ENCODE data around the gene PITPNC1.
"Not testable (repeated sequence)": the region's sequence is repeated elsewhere in the genome, so short reads cannot be mapped to it uniquely, and the experiment has no call there.

The PITPNC1 gene

GRCh38 chr17:67403483-67403882, 26.4 kb downstream of the PITPNC1 start:
- Mint-ChIP-seq H3K9me3 (no peaks in the 10 kb centered on the region), H3K27ac (no peak overlapping the region), H3K4me1 (peaks cover 82% of the 10 kb centered on the region), H3K27me3 (no peaks in the 10 kb centered on the region), H3K4me3 (no peak overlapping the region)
- DNase-seq = no peak
- ATAC-seq = no peak

DNA sequence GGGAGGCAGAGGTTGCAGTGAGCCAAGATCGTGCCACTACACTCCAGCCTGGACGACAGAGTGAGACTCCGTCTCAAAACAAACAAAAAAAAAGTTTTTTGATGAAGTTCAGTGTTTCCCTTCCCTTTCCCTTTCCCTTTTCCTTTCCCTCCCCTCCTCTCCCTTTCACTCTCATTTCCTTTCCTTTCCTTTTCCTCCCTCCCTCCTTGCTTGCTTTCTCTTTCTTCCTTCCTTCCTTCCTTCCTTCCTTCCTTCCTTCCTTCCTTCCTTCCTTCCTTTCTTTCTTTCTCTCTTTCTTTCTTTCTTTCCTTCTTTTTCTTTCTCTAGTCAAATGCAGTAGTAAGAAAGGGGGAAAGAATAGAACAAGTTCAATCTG, 31.4 kb downstream of the PITPNC1 start:
- DNase-seq, H3K9me3 Mint-ChIP-seq, ATAC-seq, H3K27me3 Mint-ChIP-seq, H3K27ac Mint-ChIP-seq: not testable (repeated sequence)
- peak overlapping the region in 1 of 2 donors; percentile 35 for H3K4me3 Mint-ChIP-seq
- peaks cover 72% of the 10 kb centered on the region for H3K4me1 Mint-ChIP-seq

DNA sequence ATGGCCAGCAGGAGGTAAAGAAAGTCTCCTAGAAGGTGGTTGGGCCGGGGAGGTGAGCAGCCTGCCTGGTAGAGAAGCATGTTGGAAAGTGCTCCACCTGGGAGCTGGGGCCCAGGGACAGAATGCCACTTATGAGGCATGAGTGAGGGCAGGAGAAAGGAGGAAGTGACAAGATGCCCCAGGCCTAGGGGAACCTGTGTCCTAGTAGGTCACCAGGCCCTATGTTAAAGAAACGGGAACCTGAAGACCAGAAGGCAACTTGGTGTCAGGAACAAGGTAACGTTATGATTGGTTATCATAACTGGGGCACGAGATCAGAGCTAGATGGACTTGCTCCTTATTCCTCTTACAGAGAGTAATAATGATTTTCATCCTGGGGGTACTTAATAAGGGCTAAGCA, 34.3 kb downstream of the PITPNC1 start:
- ATAC-seq (no peak), DNase-seq (no peak)
- no peak overlapping the region for H3K4me3 Mint-ChIP-seq
- peak overlapping the region in 1 of 2 donors; percentile 64 for H3K27ac Mint-ChIP-seq
- H3K27me3 Mint-ChIP-seq = no peaks in the 10 kb centered on the region
- peaks cover 75% of the 10 kb centered on the region for H3K4me1 Mint-ChIP-seq
- H3K9me3 Mint-ChIP-seq = peaks cover 0 to 6% of the 10 kb centered on the region in 2 donors

- Mint-ChIP-seq H3K27me3 (no peaks in the 10 kb centered on the region), H3K4me3 (no peak overlapping the region), H3K4me1 (peaks cover 68% of the 10 kb centered on the region), H3K27ac (no peak overlapping the region), H3K9me3 (peaks cover 0 to 6% of the 10 kb centered on the region in 2 donors)
- DNase-seq (no peak), ATAC-seq (no peak)
These were observed 35.0 kb downstream of the PITPNC1 start for GRCh38 chr17:67412032-67412431.

DNA sequence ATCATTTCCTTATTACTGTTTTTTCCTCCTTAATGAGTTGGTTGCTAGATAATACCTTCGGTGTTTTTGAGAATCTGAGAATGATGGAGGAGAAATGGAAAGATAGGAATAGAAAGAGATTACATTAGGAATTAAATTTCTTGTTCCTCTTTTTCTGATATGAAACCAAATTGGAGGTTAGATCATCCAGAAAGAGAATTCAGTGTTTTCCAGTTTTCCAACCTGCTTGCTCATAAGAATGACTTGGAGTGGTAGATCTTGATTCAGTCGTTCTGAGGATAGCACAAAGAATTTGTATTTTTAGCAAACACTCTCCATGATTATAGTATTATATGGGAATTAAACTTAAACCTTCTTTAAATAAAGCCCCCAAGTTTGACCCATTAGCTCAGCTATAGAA, 35.9 kb downstream of the PITPNC1 start:
- ATAC-seq (no peak), DNase-seq (no peak)
- peaks cover 67% of the 10 kb centered on the region for H3K4me1 Mint-ChIP-seq
- no peak overlapping the region for H3K4me3 Mint-ChIP-seq
- H3K27me3 Mint-ChIP-seq = no peaks in the 10 kb centered on the region
- peaks cover 0 to 6% of the 10 kb centered on the region in 2 donors for H3K9me3 Mint-ChIP-seq
- H3K27ac Mint-ChIP-seq = peak overlapping the region in 1 of 2 donors; percentile 29

- peaks cover 67% of the 10 kb centered on the region for H3K4me1 Mint-ChIP-seq
- DNase-seq (no peak), ATAC-seq (no peak)
- no peaks in the 10 kb centered on the region for H3K27me3 Mint-ChIP-seq
- H3K27ac Mint-ChIP-seq = peak overlapping the region in 1 of 2 donors; percentile 29
- H3K9me3 Mint-ChIP-seq = peaks cover 0 to 6% of the 10 kb centered on the region in 2 donors
- no peak overlapping the region for H3K4me3 Mint-ChIP-seq
These were observed 36.3 kb downstream of the PITPNC1 start for GRCh38 chr17:67413388-67413787.

GRCh38 chr17:67414130-67414529, 37.0 kb downstream of the PITPNC1 start:
- H3K4me1 Mint-ChIP-seq = peaks cover 69% of the 10 kb centered on the region
- no peak for ATAC-seq
- peaks cover 0 to 6% of the 10 kb centered on the region in 2 donors for H3K9me3 Mint-ChIP-seq
- no peak overlapping the region for H3K4me3 Mint-ChIP-seq
- H3K27me3 Mint-ChIP-seq = no peaks in the 10 kb centered on the region
- no peak for DNase-seq
- H3K27ac Mint-ChIP-seq = no peak overlapping the region

DNA sequence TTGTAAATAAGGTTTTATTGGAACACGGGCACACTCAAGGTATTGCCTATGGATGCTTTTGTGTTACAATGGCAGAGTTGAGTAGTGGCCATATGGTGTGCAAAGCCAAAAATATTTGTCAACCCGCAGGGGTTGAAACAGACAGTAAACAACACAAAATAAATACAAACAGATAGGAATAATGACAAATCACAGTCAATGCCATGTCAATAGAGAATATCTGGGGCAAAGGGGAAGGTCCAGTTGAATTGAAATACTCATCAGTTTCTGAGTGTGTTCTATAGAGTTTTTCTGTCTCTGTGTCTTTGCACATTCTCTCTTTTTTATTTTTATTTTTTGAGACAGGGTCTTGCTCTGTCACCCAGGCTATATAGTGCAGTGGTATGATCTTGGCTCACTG, 37.5 kb downstream of the PITPNC1 start:
- H3K4me3 Mint-ChIP-seq = no peak overlapping the region
- H3K27me3 Mint-ChIP-seq = no peaks in the 10 kb centered on the region
- no peak overlapping the region for H3K27ac Mint-ChIP-seq
- no peak for ATAC-seq
- peaks cover 0 to 6% of the 10 kb centered on the region in 2 donors for H3K9me3 Mint-ChIP-seq
- no peak for DNase-seq
- H3K4me1 Mint-ChIP-seq = peaks cover 72% of the 10 kb centered on the region

- Mint-ChIP-seq H3K27ac (no peak overlapping the region), H3K27me3 (no peaks in the 10 kb centered on the region), H3K9me3 (peaks cover 0 to 6% of the 10 kb centered on the region in 2 donors), H3K4me3 (no peak overlapping the region), H3K4me1 (peaks cover 76% of the 10 kb centered on the region)
- ATAC-seq (no peak), DNase-seq (no peak)
These were observed 38.2 kb downstream of the PITPNC1 start for GRCh38 chr17:67415291-67415690.

DNA sequence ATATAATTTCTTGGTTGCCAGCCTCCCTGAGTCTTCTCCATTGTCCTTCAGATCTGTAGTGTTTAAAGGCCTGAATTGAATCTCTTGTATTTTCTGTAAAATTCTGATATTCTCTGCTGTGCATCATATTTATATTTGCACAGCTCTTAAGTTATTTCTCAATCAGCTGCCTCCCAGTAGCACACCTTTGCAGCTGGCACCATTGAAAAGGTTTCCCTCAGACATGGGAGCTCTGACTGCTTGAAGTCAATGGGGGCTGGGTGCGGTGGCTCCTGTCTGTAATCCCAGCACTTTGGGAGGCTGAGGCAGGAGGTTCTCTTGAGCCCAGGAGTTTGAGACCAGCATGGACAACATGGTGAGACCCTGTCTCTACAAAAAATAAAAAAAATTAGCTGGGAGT, 40.4 kb downstream of the PITPNC1 start:
- peaks cover 76% of the 10 kb centered on the region for H3K4me1 Mint-ChIP-seq
- H3K9me3 Mint-ChIP-seq = peaks cover 0 to 6% of the 10 kb centered on the region in 2 donors
- H3K27me3 Mint-ChIP-seq = no peaks in the 10 kb centered on the region
- H3K27ac Mint-ChIP-seq = no peak overlapping the region
- DNase-seq = no peak
- H3K4me3 Mint-ChIP-seq = no peak overlapping the region
- ATAC-seq = no peak

GRCh38 chr17:67420994-67421393, 43.9 kb downstream of the PITPNC1 start:
- H3K27ac Mint-ChIP-seq = peak overlapping the region; percentile 61 to 97
- H3K4me1 Mint-ChIP-seq = peaks cover 83% of the 10 kb centered on the region
- H3K9me3 Mint-ChIP-seq = no peaks in the 10 kb centered on the region
- no peaks in the 10 kb centered on the region for H3K27me3 Mint-ChIP-seq
- ATAC-seq (no peak), DNase-seq (no peak)
- peak overlapping the region in 1 of 2 donors; percentile 72 for H3K4me3 Mint-ChIP-seq

- no peaks in the 10 kb centered on the region for H3K27me3 Mint-ChIP-seq
- H3K9me3 Mint-ChIP-seq = no peaks in the 10 kb centered on the region
- ATAC-seq = peak; percentile 99
- peak overlapping the region; percentile 87 to 97 for H3K27ac Mint-ChIP-seq
- peak; percentile 56 to 72 for DNase-seq
- peaks cover 88% of the 10 kb centered on the region for H3K4me1 Mint-ChIP-seq
- peak overlapping the region; percentile 14 to 40 for H3K4me3 Mint-ChIP-seq
These were observed 44.8 kb downstream of the PITPNC1 start for GRCh38 chr17:67421869-67422273.

GRCh38 chr17:67422296-67422695, 45.2 kb downstream of the PITPNC1 start:
- H3K27me3 Mint-ChIP-seq, DNase-seq, H3K9me3 Mint-ChIP-seq: not testable (repeated sequence)
- peak; percentile 43 for ATAC-seq
- Mint-ChIP-seq H3K4me1 (peaks cover 90% of the 10 kb centered on the region), H3K27ac (peak overlapping the region; percentile 72 to 82), H3K4me3 (peak overlapping the region; percentile 40 to 45)

DNA sequence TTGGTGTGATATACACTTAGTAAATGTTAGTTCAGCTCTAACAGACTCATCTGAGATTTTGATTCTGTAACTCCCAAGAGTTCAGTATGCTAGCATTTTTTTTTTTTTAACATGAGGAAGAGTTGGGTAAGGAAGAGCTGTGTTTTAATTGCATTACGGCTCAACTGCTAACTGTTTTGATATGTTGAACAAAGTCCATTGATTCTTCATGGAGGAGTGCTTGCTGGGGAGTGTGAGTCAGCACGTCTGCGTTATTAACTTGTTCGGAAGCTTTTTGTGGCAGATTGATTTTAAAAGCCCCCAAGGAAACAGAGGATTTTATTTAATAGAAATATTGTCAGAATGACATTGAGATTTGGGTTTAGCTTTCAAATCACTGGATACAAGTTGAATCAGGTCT, 45.8 kb downstream of the PITPNC1 start:
- no peaks in the 10 kb centered on the region for H3K9me3 Mint-ChIP-seq
- H3K27ac Mint-ChIP-seq = no peak overlapping the region
- H3K4me3 Mint-ChIP-seq = peak overlapping the region in 1 of 2 donors; percentile 13
- H3K27me3 Mint-ChIP-seq = no peaks in the 10 kb centered on the region
- peaks cover 89% of the 10 kb centered on the region for H3K4me1 Mint-ChIP-seq
- no peak for ATAC-seq
- no peak for DNase-seq

DNA sequence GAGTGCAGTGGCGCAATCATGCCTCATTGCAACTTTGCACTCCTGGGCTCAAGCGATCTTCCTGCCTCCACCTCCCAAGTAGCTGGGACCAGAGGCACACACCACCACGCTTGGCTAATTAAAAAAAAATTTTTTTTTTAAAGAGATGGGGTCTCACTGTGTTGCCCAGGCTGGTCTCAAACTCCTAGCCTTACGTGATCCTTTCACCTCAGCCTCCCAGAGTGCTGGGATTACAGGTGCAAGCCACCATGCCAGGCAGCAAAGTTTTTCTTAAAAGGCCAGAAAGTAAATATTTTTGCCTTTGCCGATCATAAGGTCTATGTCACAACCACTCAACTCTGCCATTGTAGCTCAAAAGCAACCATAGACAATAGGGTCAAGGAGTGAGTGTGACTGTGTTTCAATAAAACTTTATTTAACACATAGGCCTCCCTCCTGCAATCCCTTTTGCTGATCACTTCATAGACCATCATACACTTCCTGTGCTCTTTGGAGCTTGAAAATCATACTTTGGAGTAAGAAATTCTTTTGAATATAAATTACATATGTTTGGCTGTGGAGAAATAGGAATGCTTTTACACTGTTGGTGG, 48.6 kb downstream of the PITPNC1 start:
- Mint-ChIP-seq H3K4me1 (peaks cover 79% of the 10 kb centered on the region), H3K27ac (peak overlapping the region; percentile 43 to 59), H3K27me3 (no peaks in the 10 kb centered on the region), H3K9me3 (no peaks in the 10 kb centered on the region), H3K4me3 (no peak overlapping the region)
- DNase-seq (no peak), ATAC-seq (no peak)

DNA sequence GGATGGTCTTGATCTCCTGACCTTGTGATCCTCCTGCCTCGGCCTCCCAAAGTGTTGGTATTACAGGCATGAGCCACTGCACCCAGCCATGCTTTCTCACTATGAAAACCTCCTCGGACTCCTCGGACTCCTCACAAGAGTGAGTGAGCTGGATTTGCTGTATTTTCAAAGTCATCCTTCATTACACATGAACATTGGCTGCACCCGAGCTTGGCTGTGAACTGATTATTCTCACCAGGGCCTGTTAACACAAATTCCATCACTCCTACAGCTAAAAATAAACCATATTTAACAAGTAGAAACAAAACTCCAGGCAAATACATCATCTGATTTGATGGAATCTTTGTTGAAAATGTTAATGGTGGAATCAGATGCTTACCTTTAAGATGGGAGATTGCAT, 50.3 kb downstream of the PITPNC1 start:
- H3K27ac Mint-ChIP-seq = no peak overlapping the region
- DNase-seq (no peak), ATAC-seq (no peak)
- no peaks in the 10 kb centered on the region for H3K27me3 Mint-ChIP-seq
- H3K9me3 Mint-ChIP-seq = peaks cover under 1% of the 10 kb centered on the region in 2 donors
- H3K4me1 Mint-ChIP-seq = peaks cover 79% of the 10 kb centered on the region
- no peak overlapping the region for H3K4me3 Mint-ChIP-seq

DNA sequence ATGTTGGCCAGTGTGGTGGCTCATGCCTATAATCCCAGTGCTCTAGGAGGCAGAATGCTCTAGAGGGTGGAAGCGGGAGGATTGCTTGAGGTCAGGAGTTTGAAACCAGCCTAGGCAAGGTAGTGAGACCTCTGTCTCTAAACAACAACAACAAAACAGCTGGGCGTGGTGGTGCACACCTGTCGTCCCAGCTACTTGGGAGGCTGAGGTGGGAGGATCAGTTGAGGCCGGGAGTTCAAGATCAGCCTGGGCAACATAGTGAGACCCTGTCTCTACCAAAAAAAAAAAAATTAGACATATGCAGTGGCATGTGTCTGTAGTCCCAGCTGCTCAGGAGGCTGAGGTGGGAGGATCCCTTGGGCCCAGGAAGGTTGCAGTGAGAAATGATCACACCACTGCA, 53.4 kb downstream of the PITPNC1 start:
- H3K4me3 Mint-ChIP-seq, H3K27me3 Mint-ChIP-seq, ATAC-seq, H3K9me3 Mint-ChIP-seq, DNase-seq: not testable (repeated sequence)
- Mint-ChIP-seq H3K4me1 (peaks cover 79% of the 10 kb centered on the region), H3K27ac (peak overlapping the region in 1 of 2 donors; percentile 15)

All from stimulated activated naive CD8-positive, alpha-beta T cell treated with anti-CD3 and anti-CD28 coated beads, Interleukin-15, amount 100 ng/mL, for 72 hours (primary cell).